SH-SY5Y (cell line): Measurements from ENCODE around the gene MRPL55.

Source experiments
- GATA2 ChIP-seq: IDR thresholded peaks from 2 replicates; pipeline ENCODE4 v1.6.1; 2011; ENCODE audit warnings: mild to moderate bottlenecking, low read depth, low read length
- GATA3 ChIP-seq: IDR thresholded peaks from 2 replicates; pipeline ENCODE4 v1.6.1; 2011; ENCODE audit warnings: low read depth, mild to moderate bottlenecking, low read length, moderate library complexity

DNA sequence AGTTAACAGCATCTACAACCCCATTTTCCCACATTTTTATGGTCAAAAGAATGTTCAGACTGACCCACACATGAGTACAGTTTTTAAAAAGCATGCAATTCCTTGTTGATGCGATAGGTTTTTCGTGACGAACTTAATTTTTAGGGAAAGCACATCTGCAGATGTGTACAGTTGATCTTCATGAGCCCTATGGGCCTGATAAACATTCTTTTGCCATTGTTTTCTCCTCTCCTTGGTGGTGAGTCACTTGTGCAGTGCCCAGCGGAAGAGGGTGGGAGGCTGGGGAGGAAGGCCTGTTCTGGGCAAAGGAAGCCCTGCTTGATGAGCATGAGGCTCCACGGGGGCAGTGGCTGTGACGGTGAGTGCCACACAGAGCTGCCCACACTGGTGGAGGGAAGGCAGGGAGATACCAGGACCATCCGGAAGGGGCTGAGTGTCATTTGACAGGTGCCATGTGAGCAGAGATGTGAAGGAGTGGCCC lies 21.3 kb downstream of the MRPL55 start:
- no peak for TF ChIP-seq GATA2
- no peak for TF ChIP-seq GATA3
